LNCAP (cell line): ENCODE measurements around the gene SH3RF3.

Experiments
- CTCF ChIP-seq: fragments of 450-650 bp; IDR thresholded peaks from 2 replicates; pipeline ENCODE4 v1.5.1; 2017; ENCODE audit warnings: mild to moderate bottlenecking

SH3RF3 gene

GRCh38 chr2:109372614-109373013 is 243.6 kb downstream of the SH3RF3 start:
- no peak for TF ChIP-seq CTCF

GRCh38 chr2:109373791-109374547 is 245.0 kb downstream of the SH3RF3 start:
- no peak for TF ChIP-seq CTCF

- no peak for TF ChIP-seq CTCF
Measured at GRCh38 chr2:109374548-109375130, 245.6 kb downstream of the SH3RF3 start.

- no peak for TF ChIP-seq CTCF
Measured at GRCh38 chr2:109375131-109375561, 246.1 kb downstream of the SH3RF3 start.

- TF ChIP-seq CTCF, result no peak
Measured at GRCh38 chr2:109375656-109376055, 246.7 kb downstream of the SH3RF3 start.

- TF ChIP-seq CTCF, result no peak
Measured at GRCh38 chr2:109376115-109376514, 247.1 kb downstream of the SH3RF3 start.

- no peak for TF ChIP-seq CTCF
Measured at GRCh38 chr2:109376796-109377495, 247.9 kb downstream of the SH3RF3 start.
